D721Med (cell line): ENCODE measurements around the gene ZNF888.
"Not testable (repeated sequence)": the region's sequence is repeated elsewhere in the genome, so short reads cannot be mapped to it uniquely, and the experiment has no call there.

Experiments
- DNase-seq: peaks from one replicate; pipeline ENCODE4 v3.0.0; 2011; ENCODE audit warnings: low spot score; ENCODE audit not compliant: insufficient read length
- FAIRE-seq: peaks from 2 replicates; lab custom pipeline; 2011; peaks lifted over from hg19 to GRCh38; lab: Jason Lieb, UNC
- CTCF ChIP-seq: IDR thresholded peaks from 2 replicates; pipeline ENCODE4 v1.5.1; 2012; ENCODE audit warnings: mild to moderate bottlenecking, control low read depth; ENCODE audit not compliant: insufficient read depth; ENCODE audit errors: missing control alignments

ZNF888 gene

GRCh38 chr19:52936151-52936953, 13.1 kb upstream of the ZNF888 start:
- no peak for TF ChIP-seq CTCF
- DNase-seq (no peak), FAIRE-seq (no peak)

- FAIRE-seq (no peak), DNase-seq (no peak)
- no peak for TF ChIP-seq CTCF
Measured at GRCh38 chr19:52935434-52935833, 12.2 kb upstream of the ZNF888 start.

GRCh38 chr19:52924641-52925040, 1.4 kb upstream of the ZNF888 start:
- FAIRE-seq, DNase-seq: not testable (repeated sequence)

- DNase-seq (no peak), FAIRE-seq (no peak)
- no peak for TF ChIP-seq CTCF
Measured at GRCh38 chr19:52923778-52924593, 758 bp upstream of the ZNF888 start.

GRCh38 chr19:52917531-52917930, 5.7 kb downstream of the ZNF888 start:
- no peak for TF ChIP-seq CTCF
- DNase-seq (no peak), FAIRE-seq (no peak)

GRCh38 chr19:52910648-52911047, 12.6 kb downstream of the ZNF888 start:
- no peak for DNase-seq

GRCh38 chr19:52904052-52904780, 19.0 kb downstream of the ZNF888 start:
- DNase-seq, FAIRE-seq: not testable (repeated sequence)

More at GRCh38 chr19:52910648-52911047, 12.6 kb downstream of the ZNF888 start:
- no peak for FAIRE-seq
- TF ChIP-seq CTCF = no peak
